Activated B cell treated with CpG ODN at 0.5 μM for 24 hours (primary cell): ENCODE results near the gene MPP3. TPM values are rescaled to one million over a fixed set of nuclear protein-coding genes. Genes with fewer than 3 reads are reported as not detected.

Experiments
- total RNA-seq: library from RNA; stranded (reverse); gene quantifications from 2 replicates; pipeline ENCODE4 v1.2.3, GENCODE V29; 2022

MPP3 gene
- total RNA-seq, 1 donor from 2014 or later: not detected

Other genes starting within 250 kb of the MPP3 start
- not detected in 2 replicates for gene MEOX1, start 171.2 kb downstream of the MPP3 start, total RNA-seq
- gene SOST, start 74.4 kb downstream of the MPP3 start, total RNA-seq: not detected in 2 replicates
- gene DUSP3, start 54.2 kb downstream of the MPP3 start, total RNA-seq: 16.4 and 16.6 TPM in 2 replicates
- gene CFAP97D1, start 52.7 kb downstream of the MPP3 start, total RNA-seq: not detected in 2 replicates
- not detected in 2 replicates for gene CD300LG, start 14.0 kb upstream of the MPP3 start, total RNA-seq
- not detected in 2 replicates for gene MPP2, start 74.4 kb upstream of the MPP3 start, total RNA-seq
- gene PPY, start 109.3 kb upstream of the MPP3 start, total RNA-seq: not detected in 2 replicates
- not detected in 2 replicates for gene PYY, start 120.8 kb upstream of the MPP3 start, total RNA-seq
- 1.0 and 1.2 TPM in 2 replicates for gene NAGS, start 171.5 kb upstream of the MPP3 start, total RNA-seq
- 23.0 and 24.6 TPM in 2 replicates for gene TMEM101, start 181.8 kb upstream of the MPP3 start, total RNA-seq
- 57.3 and 68.7 TPM in 2 replicates for gene LSM12, start 233.5 kb upstream of the MPP3 start, total RNA-seq
- gene G6PC3, start 237.6 kb upstream of the MPP3 start, total RNA-seq: 30.9 and 35.2 TPM in 2 replicates